GM12891 (cell line): ENCODE results near the gene DHTKD1.

Experiments used
- POLR2A ChIP-seq: IDR thresholded peaks from 2 replicates; pipeline ENCODE4 v1.6.1; 2011; ENCODE audit warnings: low read depth, low read length, control low read depth
- POLR2AphosphoS5 ChIP-seq: IDR thresholded peaks from 2 replicates; pipeline ENCODE4 v1.6.1; 2011; ENCODE audit warnings: low read depth, low read length, control low read depth
- POU2F2 ChIP-seq: IDR thresholded peaks from 2 replicates; pipeline ENCODE4 v1.6.1; 2011; ENCODE audit warnings: low read depth, mild to moderate bottlenecking, control low read depth, low read length, moderate library complexity
- SPI1 ChIP-seq: IDR thresholded peaks from 2 replicates; pipeline ENCODE4 v1.6.1; 2011; ENCODE audit warnings: low read depth, low read length, control low read depth

DNA sequence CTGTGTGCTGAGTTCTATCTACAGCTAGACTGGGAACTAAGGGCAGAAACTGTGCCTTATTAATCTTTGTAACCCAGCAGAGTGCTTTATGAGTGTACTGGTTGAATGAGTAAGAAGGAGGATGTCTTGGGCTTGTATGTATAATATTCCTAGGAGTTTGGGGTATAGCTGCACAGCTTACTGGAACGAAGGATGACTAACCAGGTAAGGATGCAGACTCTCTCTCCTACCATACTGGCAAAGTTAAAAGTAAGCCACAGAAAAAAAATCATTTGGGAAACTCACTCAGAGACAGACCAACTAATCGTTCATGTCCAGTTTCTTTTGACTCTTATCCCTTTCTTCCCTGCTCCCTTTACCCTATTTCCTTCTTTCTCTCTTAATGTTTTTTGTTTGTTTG, 1.4 kb upstream of the DHTKD1 start:
- TF ChIP-seq POLR2A: no peak
- TF ChIP-seq SPI1: no peak
- TF ChIP-seq POLR2AphosphoS5: no peak
- no peak for TF ChIP-seq POU2F2
